Frontal cortex (tissue), 4 donors: ENCODE results near the gene DNAH2. TPM values are rescaled to one million over a fixed set of nuclear protein-coding genes. Genes with fewer than 3 reads are reported as not detected.
"Not testable (repeated sequence)": the region's sequence is repeated elsewhere in the genome, so short reads cannot be mapped to it uniquely, and the experiment has no call there.

ENCODE experiments used
- DNase-seq, 2 donors: peaks; one replicate each; pipeline ENCODE4 v3.0.0; 2012; ENCODE audit warnings: low spot score in 2 of 2
- FAIRE-seq: peaks from 2 replicates; lab custom pipeline; 2012; peaks lifted over from hg19 to GRCh38; lab: Jason Lieb, UNC
- total RNA-seq: library from RNA; depleted of rRNA; stranded (reverse); fragments of >200 nt; gene quantifications from one replicate; pipeline ENCODE4 v1.2.3, GENCODE V29; 2014
- donor health status: control.
- donor health status: control.
- donor health status: control.

The DNAH2 gene
- total RNA-seq, 1 donor from 2014 or later = 1.2 TPM

GRCh38 chr17:7767405-7768021 is 50.0 kb downstream of the DNAH2 start:
- no peak for DNase-seq
- FAIRE-seq = no peak

- DNase-seq (no peak), FAIRE-seq (no peak)
Measured at GRCh38 chr17:7769854-7770253, 52.3 kb downstream of the DNAH2 start.

- DNase-seq (no peak), FAIRE-seq (no peak)
Measured at GRCh38 chr17:7774055-7774521, 56.5 kb downstream of the DNAH2 start.

DNA sequence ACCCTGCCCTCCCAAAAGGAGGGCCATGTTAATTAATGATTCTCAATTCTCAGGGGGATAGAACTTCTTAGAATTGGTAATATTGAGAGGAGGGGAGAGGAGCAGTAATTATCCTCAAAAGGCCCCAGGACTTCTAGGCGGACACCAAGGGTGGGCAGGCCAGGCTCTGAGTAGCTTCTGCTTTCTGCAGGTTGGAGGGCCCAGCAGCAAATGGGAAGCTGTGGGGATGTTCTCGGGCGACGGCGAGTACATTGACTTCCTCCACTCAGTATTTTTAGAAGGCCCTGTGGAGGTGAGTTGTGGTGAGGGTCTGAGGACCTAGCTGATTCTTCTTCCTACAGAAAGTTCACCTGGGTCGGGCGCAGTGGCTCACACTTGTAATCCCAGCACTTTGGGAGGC is 57.5 kb downstream of the DNAH2 start:
- DNase-seq = no peak
- FAIRE-seq = no peak

GRCh38 chr17:7777017-7777416 is 59.5 kb downstream of the DNAH2 start:
- no peak for DNase-seq
- no peak for FAIRE-seq

DNA sequence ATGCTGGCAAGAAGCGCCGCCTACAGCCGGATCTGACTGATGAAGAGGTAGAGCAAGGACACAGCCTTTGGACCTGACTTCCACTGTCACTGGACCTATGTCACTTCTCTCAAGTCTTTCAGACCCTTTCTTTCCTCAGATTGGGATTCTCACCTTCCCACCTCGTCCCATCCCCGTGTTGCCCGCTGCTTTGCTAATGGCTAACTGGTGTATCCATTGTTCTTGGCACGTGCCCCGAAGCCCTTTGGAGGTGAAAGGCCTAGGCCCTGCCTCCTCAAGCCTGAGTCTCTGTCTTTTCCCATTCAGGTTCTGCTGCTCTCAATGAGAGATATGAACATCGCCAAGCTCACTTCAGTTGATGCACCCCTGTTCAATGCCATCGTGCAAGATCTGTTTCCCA is 63.2 kb downstream of the DNAH2 start:
- no peak for FAIRE-seq
- no peak for DNase-seq

- no peak for DNase-seq
- no peak for FAIRE-seq
Measured at GRCh38 chr17:7781429-7781828, 63.9 kb downstream of the DNAH2 start.

DNA sequence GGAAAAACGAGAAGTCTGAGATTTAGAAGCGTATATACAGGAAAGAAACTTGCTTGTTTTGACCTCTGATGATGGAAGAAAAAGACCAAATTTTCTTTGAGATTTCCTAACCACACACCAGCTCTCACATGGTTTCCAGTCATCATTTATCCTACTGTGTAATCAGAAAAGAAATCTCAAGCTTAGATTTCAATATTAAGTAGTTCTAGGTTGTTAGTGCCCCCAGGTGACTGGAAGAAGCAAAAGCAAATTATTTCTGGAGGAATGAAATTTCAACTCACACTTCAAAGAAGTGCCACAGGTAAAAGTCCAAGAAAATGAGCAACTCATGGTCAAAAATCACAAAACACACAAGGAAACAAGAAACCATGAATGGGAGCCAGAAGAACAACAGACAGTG is 64.7 kb downstream of the DNAH2 start:
- no peak for DNase-seq
- no peak for FAIRE-seq

- DNase-seq = no peak
- FAIRE-seq = no peak
Measured at GRCh38 chr17:7786866-7787265, 69.3 kb downstream of the DNAH2 start.

DNA sequence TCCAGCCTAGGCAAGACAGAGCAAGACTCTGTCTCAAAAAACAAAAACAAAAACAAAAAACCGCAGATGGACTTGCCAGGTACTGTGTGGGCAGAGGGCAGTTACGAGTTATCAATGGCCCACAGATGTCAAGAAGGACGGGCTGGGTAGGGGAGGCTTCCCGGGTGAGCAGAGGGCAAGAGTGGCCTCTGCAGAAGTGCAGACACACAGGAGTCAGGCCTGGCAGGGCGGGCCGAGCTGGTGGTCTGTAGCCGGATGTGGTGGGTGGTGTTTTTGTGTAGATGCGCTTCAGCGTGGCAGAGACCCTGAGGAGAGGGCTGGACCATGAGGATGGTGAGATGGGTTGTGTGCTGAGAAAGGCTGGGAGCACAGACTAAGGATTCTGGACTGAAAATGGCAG is 71.6 kb downstream of the DNAH2 start:
- DNase-seq = no peak
- no peak for FAIRE-seq

- FAIRE-seq (no peak), DNase-seq (no peak)
Measured at GRCh38 chr17:7790150-7790549, 72.6 kb downstream of the DNAH2 start.

DNA sequence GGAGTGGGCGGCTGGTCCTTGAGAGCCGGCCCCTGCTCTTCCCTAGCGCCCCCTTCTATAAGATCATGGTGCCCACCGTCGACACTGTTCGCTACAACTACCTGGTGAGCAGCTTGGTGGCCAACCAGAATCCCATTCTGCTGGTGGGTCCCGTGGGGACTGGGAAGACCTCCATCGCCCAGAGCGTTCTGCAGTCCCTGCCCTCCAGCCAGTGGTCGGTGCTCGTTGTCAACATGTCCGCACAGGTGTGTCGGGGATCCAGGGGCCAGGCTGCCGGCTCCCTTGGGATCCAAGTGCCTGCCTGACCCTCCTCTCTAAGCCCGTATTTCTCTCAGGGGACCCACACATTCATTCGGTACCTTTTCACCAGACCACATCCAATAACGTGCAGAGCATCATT is 75.1 kb downstream of the DNAH2 start:
- no peak for DNase-seq
- FAIRE-seq = no peak

- FAIRE-seq = no peak
- DNase-seq = no peak
Measured at GRCh38 chr17:7794075-7794663, 76.6 kb downstream of the DNAH2 start.

- DNase-seq = no peak
Measured at GRCh38 chr17:7797976-7798375, 80.4 kb downstream of the DNAH2 start.

GRCh38 chr17:7798839-7799238 is 81.3 kb downstream of the DNAH2 start:
- DNase-seq = no peak
- no peak for FAIRE-seq

More at GRCh38 chr17:7797976-7798375, 80.4 kb downstream of the DNAH2 start:
- FAIRE-seq = no peak

DNA sequence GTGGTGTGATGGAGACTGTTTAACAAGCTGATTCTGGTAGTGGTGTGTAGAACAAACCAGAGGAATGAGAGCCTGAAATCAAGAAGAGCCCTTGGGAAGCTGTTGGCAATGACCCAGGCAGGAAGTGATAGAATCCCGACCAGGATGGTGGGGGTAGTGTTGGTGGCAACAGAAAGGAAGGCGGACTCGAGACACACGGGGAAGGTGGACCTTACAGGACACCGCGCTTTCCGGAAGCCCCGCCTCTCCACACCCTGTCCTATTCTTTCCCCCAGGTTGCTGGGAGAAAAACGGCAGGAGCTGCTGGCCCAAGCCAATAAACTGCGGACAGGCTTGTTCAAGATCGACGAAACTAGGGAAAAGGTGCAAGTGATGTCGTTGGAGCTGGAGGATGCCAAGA is 86.4 kb downstream of the DNAH2 start:
- FAIRE-seq (no peak), DNase-seq (no peak)

- FAIRE-seq (no peak), DNase-seq (no peak)
Measured at GRCh38 chr17:7806587-7806986, 89.0 kb downstream of the DNAH2 start.

DNA sequence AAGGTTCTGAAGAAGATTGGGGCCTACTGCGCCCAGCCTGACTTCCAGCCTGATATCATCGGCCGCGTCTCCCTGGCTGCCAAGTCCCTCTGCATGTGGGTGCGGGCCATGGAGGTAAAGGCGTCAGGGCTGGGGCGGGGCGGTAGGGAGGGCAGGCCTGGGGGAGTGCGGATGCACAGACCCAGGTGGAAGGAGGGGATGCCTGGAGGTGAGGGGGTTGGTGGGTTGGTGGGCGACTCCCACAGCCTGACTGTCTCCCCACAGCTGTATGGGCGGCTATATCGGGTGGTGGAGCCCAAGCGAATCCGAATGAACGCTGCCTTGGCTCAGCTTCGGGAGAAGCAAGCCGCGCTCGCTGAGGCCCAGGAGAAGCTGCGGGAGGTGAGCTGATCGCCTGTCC is 89.7 kb downstream of the DNAH2 start:
- FAIRE-seq = no peak
- DNase-seq = no peak

- no peak for DNase-seq
- FAIRE-seq = no peak
Measured at GRCh38 chr17:7809086-7809790, 91.7 kb downstream of the DNAH2 start.

DNA sequence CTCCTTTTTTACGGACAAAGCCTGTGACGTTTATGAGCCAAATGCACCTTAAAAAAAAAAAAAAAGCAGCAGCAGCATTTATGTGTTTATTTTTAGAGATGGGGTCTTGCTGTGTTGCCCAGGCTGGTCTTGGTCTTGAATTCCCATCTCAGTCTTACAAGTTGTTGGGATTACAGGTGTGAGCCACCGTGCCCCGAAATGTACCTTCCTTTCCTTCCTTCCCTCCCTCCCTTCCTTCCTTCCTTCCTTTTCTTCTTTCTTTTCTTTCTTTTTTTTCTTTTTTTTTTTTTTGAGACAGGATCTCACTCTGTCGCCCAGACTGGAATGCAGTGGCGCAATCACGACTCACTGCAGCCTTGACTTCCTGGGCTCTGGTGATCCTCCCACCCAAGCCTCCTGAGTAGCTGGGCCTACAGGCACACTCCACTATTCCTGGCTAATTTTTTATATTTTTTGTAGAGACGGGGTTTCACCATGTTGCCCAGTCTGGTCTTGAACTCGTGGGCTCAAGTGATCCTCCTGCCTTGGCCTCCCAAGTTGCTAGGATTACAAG is 92.3 kb downstream of the DNAH2 start:
- not testable (repeated sequence) for FAIRE-seq, DNase-seq

DNA sequence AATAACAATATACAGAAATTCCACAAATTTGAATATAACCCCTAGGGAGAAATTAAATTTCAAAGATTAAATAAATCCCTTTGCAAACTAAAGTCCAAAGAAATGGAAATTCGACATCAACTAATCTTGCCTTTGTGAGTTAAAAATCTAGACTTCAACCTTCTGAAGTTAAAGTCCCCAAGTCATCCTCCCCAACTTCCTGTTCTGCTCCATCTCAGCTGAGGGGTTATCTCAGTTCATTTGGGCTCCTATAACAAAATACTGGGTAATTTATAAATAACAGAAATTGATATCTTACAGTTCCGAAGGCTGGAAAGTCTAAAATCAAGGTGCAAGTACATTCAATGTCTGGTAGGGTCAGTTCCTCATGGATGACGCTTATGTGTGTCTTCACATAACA is 93.7 kb downstream of the DNAH2 start:
- DNase-seq (no peak), FAIRE-seq (no peak)
